K562 (cell line): ENCODE measurements around the gene UBE2O. TPM values are rescaled to one million over a fixed set of nuclear protein-coding genes. Genes with fewer than 3 reads are reported as not detected.
A peak's percentile ranks its signal among the peaks of the same experiment; 100 is the strongest.

Experiments
- DPF2 ChIP-seq: fragments of 450-650 bp; IDR thresholded peaks from 2 replicates; pipeline ENCODE4 v1.6.1; 2016
- ERF ChIP-seq: fragments of 450-650 bp; formaldehyde crosslinking; IDR thresholded peaks from 2 replicates; pipeline ENCODE4 v1.4.0; 2020; ENCODE audit warnings: mild to moderate bottlenecking, mixed read lengths
- HCFC1 ChIP-seq: IDR thresholded peaks from 2 replicates; pipeline ENCODE4 v1.6.1; 2012; ENCODE audit warnings: low read depth, low read length, improper control_type of control experiment
- HMG20B ChIP-seq: fragments of 250-450 bp; sonication (Bioruptor Pico); IDR thresholded peaks from 2 replicates; pipeline ENCODE4 v1.5.0; 2021; ENCODE audit warnings: mild to moderate bottlenecking
- HOXB6 ChIP-seq: fragments of 250-450 bp; sonication (Bioruptor Pico); IDR thresholded peaks from 2 replicates; pipeline ENCODE4 v1.5.1; 2022; ENCODE audit warnings: mild to moderate bottlenecking, borderline replicate concordance
- NR2C1 ChIP-seq, 2 experiments: fragments of 450-650 bp; IDR thresholded peaks; 2 replicates each; pipeline ENCODE4 v1.6.1; 2017; ENCODE audit warnings: mild to moderate bottlenecking in 2 of 2, antibody characterized with exemption in 1 of 2, inconsistent platforms in 1 of 2, missing compliant biosample characterization in 1 of 2, missing genetic modification characterization in 1 of 2
- PPARD ChIP-seq: fragments of 250-450 bp; sonication (Bioruptor Pico); IDR thresholded peaks from 2 replicates; pipeline ENCODE4 v1.8.0; 2022; ENCODE audit warnings: inconsistent platforms, mild to moderate bottlenecking, moderate library complexity
- RB1 ChIP-seq: fragments of 450-650 bp; IDR thresholded peaks from 2 replicates; pipeline ENCODE4 v1.6.1; 2017; ENCODE audit warnings: low read depth, mild to moderate bottlenecking
- TAF15 ChIP-seq: fragments of 200-400 bp; formaldehyde crosslinking; IDR thresholded peaks from 2 replicates; pipeline ENCODE4 v1.6.1; 2017; ENCODE audit warnings: mild to moderate bottlenecking, low read depth, low read length, moderate library complexity
- TOE1 ChIP-seq, 2 experiments: fragments of 450-650 bp in 1 of 2; sonication (generic) in 1 of 2; formaldehyde crosslinking in 1 of 2; IDR thresholded peaks; 2 replicates each; pipeline versions ENCODE4 v1.7.1 to v1.8.0; 2016 to 2022; ENCODE audit warnings: borderline replicate concordance in 2 of 2, mild to moderate bottlenecking in 2 of 2, antibody characterized with exemption in 1 of 2, inconsistent platforms in 1 of 2, low read depth in 1 of 2, missing genetic modification reagents in 1 of 2, moderate library complexity in 1 of 2
- ZNF197 ChIP-seq: fragments of 200-800 bp; sonication (Bioruptor generic); IDR thresholded peaks from 2 replicates; pipeline ENCODE4 v1.6.1; 2016; ENCODE audit warnings: low read depth, missing genetic modification characterization, missing compliant biosample characterization
- ZNF282 ChIP-seq: sonication (generic); formaldehyde crosslinking; IDR thresholded peaks from 2 replicates; pipeline ENCODE4 v1.8.1; 2023; ENCODE audit warnings: missing genetic modification reagents
- ZNF3 ChIP-seq: fragments of 250-450 bp; sonication (Bioruptor Pico); IDR thresholded peaks from 2 replicates; pipeline ENCODE4 v1.5.0; 2021; ENCODE audit warnings: mild to moderate bottlenecking, moderate library complexity
- ZNF76 ChIP-seq: fragments of 250-450 bp; sonication (Bioruptor Pico); IDR thresholded peaks from 2 replicates; pipeline ENCODE4 v1.4.0; 2020; ENCODE audit warnings: mild to moderate bottlenecking, moderate library complexity, borderline replicate concordance
- polyA plus RNA-seq, 8 experiments: library from polyadenylated mRNA; depleted of rRNA in 4 of 8; stranded (reverse) in 5 of 8; unstranded in 3 of 8; fragments of >200 nt; fragmentation: Nextera tagmentation in 2 of 8; fragmentation: Illumina TruSeq in 1 of 8; extraction: Ambion mirVana in 2 of 8; extraction: Trizol in 1 of 8; gene quantifications; 2 replicates each; pipeline versions ENCODE4 v1.2.1 to v1.2.3, GENCODE V29; 2011 to 2014; ENCODE audit warnings: inconsistent platforms in 1 of 8, missing spikeins in 1 of 8
- total RNA-seq, 7 experiments: library from RNA; depleted of rRNA in 6 of 7; stranded (reverse); fragments of >200 nt in 6 of 7; fragmentation: Illumina TruSeq in 2 of 7; extraction: Trizol in 2 of 7; gene quantifications; 2 replicates each; pipeline versions ENCODE4 v1.2.1 to v1.2.3, GENCODE V29; 2011 to 2021; ENCODE audit warnings: low replicate concordance in 1 of 7
- TF ChIP-seq, protein P1 (sequence below): sonication (generic); formaldehyde crosslinking; IDR thresholded peaks from 2 replicates; pipeline ENCODE4 v1.4.0; 2020; ENCODE audit warnings: mild to moderate bottlenecking, missing genetic modification reagents
- TF ChIP-seq, protein P2 (sequence below): IDR thresholded peaks from 2 replicates; pipeline ENCODE4 v1.6.1; 2011; ENCODE audit not compliant: insufficient read length; ENCODE audit errors: extremely low read depth
- TF ChIP-seq, protein P3 (sequence below): fragments of 450-650 bp; formaldehyde crosslinking; IDR thresholded peaks from 2 replicates; pipeline ENCODE4 v1.4.0; 2022; ENCODE audit warnings: missing genetic modification characterization
- TF ChIP-seq, protein P4 (sequence below): IDR thresholded peaks from 2 replicates; pipeline ENCODE4 v1.6.1; 2012; ENCODE audit warnings: low read depth, low read length, improper control_type of control experiment, borderline replicate concordance
- TF ChIP-seq, protein P5 (sequence below): fragments of 250-450 bp; sonication (Bioruptor Pico); IDR thresholded peaks from 2 replicates; pipeline ENCODE4 v1.4.0; 2020; ENCODE audit warnings: mild to moderate bottlenecking, moderate library complexity

UBE2O gene
- total and polyA plus RNA-seq, 9 of the 15 experiments (the other 6 are each of a cell fraction or from before 2014, with no cell fraction given): 1.6 to 39.7 (median 13.3) TPM

DNA sequence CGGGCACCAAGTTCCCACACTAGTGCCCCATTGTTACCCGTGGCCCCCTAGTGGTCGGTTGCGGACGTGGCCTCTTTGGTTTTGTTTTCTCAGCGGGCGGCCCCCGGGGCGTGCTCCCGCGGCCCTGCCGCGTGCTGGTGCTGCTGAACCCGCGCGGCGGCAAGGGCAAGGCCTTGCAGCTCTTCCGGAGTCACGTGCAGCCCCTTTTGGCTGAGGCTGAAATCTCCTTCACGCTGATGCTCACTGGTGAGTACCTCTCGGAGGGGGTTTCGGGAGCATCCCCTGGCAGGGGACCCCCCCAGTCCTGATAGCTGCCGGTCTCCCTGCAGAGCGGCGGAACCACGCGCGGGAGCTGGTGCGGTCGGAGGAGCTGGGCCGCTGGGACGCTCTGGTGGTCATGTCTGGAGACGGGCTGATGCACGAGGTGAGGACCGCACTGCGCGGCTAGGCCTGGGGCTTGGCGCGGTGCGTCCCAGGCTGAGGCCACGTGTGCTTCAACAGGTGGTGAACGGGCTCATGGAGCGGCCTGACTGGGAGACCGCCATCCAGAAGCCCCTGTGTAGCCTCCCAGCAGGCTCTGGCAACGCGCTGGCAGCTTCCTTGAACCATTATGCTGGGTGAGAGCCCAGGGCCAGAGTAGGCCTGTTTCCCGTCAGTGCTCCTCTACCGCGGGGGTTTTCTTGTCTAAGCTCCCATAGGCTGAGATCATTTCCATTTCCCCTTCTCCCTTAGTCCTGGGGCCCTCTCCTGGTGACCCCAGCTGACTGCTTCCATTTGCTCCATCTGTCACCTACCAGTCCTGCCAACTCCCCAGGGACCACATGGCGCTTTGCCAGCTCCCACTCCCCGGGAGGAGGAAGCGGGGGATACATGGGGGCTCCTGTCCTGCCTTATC is 66.8 kb downstream of the UBE2O start (continued):
- TF ChIP-seq, protein P1, sequence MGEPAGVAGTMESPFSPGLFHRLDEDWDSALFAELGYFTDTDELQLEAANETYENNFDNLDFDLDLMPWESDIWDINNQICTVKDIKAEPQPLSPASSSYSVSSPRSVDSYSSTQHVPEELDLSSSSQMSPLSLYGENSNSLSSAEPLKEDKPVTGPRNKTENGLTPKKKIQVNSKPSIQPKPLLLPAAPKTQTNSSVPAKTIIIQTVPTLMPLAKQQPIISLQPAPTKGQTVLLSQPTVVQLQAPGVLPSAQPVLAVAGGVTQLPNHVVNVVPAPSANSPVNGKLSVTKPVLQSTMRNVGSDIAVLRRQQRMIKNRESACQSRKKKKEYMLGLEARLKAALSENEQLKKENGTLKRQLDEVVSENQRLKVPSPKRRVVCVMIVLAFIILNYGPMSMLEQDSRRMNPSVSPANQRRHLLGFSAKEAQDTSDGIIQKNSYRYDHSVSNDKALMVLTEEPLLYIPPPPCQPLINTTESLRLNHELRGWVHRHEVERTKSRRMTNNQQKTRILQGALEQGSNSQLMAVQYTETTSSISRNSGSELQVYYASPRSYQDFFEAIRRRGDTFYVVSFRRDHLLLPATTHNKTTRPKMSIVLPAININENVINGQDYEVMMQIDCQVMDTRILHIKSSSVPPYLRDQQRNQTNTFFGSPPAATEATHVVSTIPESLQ: peak; percentile 92; the same call in 1 of the 2 replicates
- TF ChIP-seq, protein P2, sequence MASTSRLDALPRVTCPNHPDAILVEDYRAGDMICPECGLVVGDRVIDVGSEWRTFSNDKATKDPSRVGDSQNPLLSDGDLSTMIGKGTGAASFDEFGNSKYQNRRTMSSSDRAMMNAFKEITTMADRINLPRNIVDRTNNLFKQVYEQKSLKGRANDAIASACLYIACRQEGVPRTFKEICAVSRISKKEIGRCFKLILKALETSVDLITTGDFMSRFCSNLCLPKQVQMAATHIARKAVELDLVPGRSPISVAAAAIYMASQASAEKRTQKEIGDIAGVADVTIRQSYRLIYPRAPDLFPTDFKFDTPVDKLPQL: no peak
- TF ChIP-seq RB1 (peak; percentile 63; the same call in 1 of the 2 replicates), ZNF76 (CRISPR knock-in tag) (0 out of 2 replicates have a peak, but pooled peaks have one; percentile 19), HMG20B (CRISPR knock-in tag) (no peak), NR2C1 (IDR thresholded peaks at IDR 0.05) (no peak; the same call in 1 of the 2 replicates), NR2C1 (tag; IDR thresholded peaks at IDR 0.05) (no peak; the same call in none of the 2 replicates), ZNF282 (CRISPR knock-in tag) (peak; percentile 99), ZNF197 (CRISPR knock-in tag) (no peak; the same call in 1 of the 2 replicates), HOXB6 (CRISPR knock-in tag) (no peak), ERF (CRISPR knock-in tag) (0 out of 2 replicates have a peak, but pooled peaks have one; percentile 13), PPARD (no peak), ZNF3 (CRISPR knock-in tag) (no peak), TAF15 (no peak), HCFC1 (no peak), DPF2 (no peak), TOE1 (IDR thresholded peaks at IDR 0.05; ENCODE audit: borderline replicate concordance) (peak; percentile 41; the same call in 1 of the 2 replicates), TOE1 (CRISPR knock-in tag; IDR thresholded peaks at IDR 0.05; ENCODE audit: borderline replicate concordance, low read depth) (no peak; the same call in 1 of the 2 replicates)
- TF ChIP-seq, protein P3, sequence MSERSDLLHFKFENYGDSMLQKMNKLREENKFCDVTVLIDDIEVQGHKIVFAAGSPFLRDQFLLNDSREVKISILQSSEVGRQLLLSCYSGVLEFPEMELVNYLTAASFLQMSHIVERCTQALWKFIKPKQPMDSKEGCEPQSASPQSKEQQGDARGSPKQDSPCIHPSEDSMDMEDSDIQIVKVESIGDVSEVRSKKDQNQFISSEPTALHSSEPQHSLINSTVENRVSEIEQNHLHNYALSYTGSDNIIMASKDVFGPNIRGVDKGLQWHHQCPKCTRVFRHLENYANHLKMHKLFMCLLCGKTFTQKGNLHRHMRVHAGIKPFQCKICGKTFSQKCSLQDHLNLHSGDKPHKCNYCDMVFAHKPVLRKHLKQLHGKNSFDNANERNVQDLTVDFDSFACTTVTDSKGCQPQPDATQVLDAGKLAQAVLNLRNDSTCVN (CRISPR knock-in tag): no peak
- TF ChIP-seq, protein P4, sequence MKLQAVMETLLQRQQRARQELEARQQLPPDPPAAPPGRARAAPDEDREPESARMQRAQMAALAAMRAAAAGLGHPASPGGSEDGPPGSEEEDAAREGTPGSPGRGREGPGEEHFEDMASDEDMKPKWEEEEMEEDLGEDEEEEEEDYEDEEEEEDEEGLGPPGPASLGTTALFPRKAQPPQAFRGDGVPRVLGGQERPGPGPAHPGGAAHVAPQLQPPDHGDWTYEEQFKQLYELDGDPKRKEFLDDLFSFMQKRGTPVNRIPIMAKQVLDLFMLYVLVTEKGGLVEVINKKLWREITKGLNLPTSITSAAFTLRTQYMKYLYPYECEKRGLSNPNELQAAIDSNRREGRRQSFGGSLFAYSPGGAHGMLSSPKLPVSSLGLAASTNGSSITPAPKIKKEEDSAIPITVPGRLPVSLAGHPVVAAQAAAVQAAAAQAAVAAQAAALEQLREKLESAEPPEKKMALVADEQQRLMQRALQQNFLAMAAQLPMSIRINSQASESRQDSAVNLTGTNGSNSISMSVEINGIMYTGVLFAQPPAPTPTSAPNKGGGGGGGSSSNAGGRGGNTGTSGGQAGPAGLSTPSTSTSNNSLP: no peak
- TF ChIP-seq, protein P5, sequence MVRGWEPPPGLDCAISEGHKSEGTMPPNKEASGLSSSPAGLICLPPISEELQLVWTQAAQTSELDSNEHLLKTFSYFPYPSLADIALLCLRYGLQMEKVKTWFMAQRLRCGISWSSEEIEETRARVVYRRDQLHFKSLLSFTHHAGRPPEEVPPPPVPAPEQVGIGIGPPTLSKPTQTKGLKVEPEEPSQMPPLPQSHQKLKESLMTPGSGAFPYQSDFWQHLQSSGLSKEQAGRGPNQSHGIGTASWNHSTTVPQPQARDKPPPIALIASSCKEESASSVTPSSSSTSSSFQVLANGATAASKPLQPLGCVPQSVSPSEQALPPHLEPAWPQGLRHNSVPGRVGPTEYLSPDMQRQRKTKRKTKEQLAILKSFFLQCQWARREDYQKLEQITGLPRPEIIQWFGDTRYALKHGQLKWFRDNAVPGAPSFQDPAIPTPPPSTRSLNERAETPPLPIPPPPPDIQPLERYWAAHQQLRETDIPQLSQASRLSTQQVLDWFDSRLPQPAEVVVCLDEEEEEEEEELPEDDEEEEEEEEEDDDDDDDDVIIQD (CRISPR knock-in tag): peak; percentile 78; the same call in 1 of the 2 replicates
